Neural progenitor cell (in vitro differentiated cells): Measurements from ENCODE around the gene RACGAP1.

Experiments
- CTCF ChIP-seq: fragments of 200-600 bp; sonication (generic); IDR thresholded peaks from 2 replicates; pipeline ENCODE4 v1.5.1; 2017; ENCODE audit warnings: antibody characterized with exemption, mild to moderate bottlenecking
- EZH2 ChIP-seq: fragments of 200-600 bp; sonication (generic); IDR thresholded peaks from 2 replicates; pipeline ENCODE4 v1.6.1; 2017; ENCODE audit warnings: antibody characterized with exemption, mild to moderate bottlenecking, moderate library complexity
- EZH2phosphoT487 ChIP-seq: fragments of 200-600 bp; sonication (generic); IDR thresholded peaks from 2 replicates; pipeline ENCODE4 v1.6.1; 2017; ENCODE audit warnings: antibody characterized with exemption

DNA sequence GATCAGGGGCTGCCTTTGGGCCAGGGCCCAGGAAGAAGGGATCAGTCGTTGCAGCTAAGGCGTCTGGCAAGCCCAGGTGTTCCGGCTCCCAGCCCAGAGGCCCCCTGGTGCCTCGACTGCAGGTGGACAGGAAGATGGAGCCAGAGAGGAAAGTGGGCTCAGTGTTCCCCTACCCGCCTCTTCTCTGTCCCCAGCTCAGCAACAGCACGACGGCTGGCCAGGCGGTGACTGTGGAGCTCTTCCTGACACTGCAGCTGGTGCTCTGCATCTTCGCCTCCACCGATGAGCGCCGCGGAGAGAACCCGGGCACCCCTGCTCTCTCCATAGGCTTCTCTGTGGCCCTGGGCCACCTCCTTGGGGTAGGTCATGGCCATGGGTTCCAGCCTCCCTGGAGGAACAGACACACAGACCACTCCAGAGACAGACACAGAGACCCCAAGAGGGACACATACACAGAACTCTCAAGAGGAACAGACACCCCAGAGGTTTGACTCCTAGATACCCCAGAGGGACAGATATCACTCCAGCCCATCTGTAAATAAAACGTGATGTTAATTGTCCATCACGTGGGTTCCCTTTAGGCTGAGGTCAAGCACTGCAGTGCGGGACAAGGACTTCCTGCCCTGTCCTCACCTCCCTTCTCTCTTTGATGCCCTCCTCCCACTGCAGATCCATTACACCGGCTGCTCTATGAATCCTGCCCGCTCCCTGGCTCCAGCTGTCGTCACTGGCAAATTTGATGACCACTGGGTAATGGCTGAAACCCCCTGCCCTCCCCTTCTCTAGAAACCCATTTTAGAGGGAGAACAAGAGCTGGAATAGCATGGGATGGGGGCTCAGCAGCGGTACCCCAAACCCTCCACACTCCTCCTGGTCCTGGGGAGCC is 71.1 kb downstream of the RACGAP1 start:
- TF ChIP-seq CTCF: no peak
- TF ChIP-seq EZH2phosphoT487: no peak
- TF ChIP-seq EZH2: no peak
